GM21367 (cell line): Measurements from ENCODE around the gene CLCA1.

Experiments used
- ATAC-seq: cut with Tn5 transposase; IDR thresholded peaks from one replicate; pipeline ENCODE4 v1.9.1; 2021; ENCODE audit not compliant: unreplicated experiment

The CLCA1 gene

GRCh38 chr1:86460998-86461397 is 7.7 kb upstream of the CLCA1 start:
- no peak for ATAC-seq

GRCh38 chr1:86461482-86461881 is 7.2 kb upstream of the CLCA1 start:
- no peak for ATAC-seq

- ATAC-seq, result no peak
Measured at GRCh38 chr1:86464819-86465218, 3.9 kb upstream of the CLCA1 start.

- ATAC-seq, result no peak
Measured at GRCh38 chr1:86466109-86466844, 2.5 kb upstream of the CLCA1 start.

- no peak for ATAC-seq
Measured at GRCh38 chr1:86466986-86467385, 1.7 kb upstream of the CLCA1 start.

- peak; percentile 45 for ATAC-seq
Measured at GRCh38 chr1:86470859-86471258, 2.1 kb downstream of the CLCA1 start.

GRCh38 chr1:86471291-86471690 is 2.6 kb downstream of the CLCA1 start:
- no peak for ATAC-seq

- no peak for ATAC-seq
Measured at GRCh38 chr1:86472152-86472551, 3.4 kb downstream of the CLCA1 start.

- no peak for ATAC-seq
Measured at GRCh38 chr1:86472767-86473166, 4.0 kb downstream of the CLCA1 start.

- ATAC-seq, result no peak
Measured at GRCh38 chr1:86477256-86477655, 8.5 kb downstream of the CLCA1 start.

- ATAC-seq, result no peak
Measured at GRCh38 chr1:86477682-86478081, 9.0 kb downstream of the CLCA1 start.

GRCh38 chr1:86478416-86479156 is 9.9 kb downstream of the CLCA1 start:
- no peak for ATAC-seq

- ATAC-seq, result no peak
Measured at GRCh38 chr1:86481966-86482365, 13.2 kb downstream of the CLCA1 start.

GRCh38 chr1:86487131-86487810 is 18.5 kb downstream of the CLCA1 start:
- no peak for ATAC-seq

GRCh38 chr1:86487811-86488141 is 19.0 kb downstream of the CLCA1 start:
- ATAC-seq, result no peak

GRCh38 chr1:86489242-86489878 is 20.6 kb downstream of the CLCA1 start:
- no peak for ATAC-seq

- ATAC-seq, result no peak
Measured at GRCh38 chr1:86491171-86491950, 22.6 kb downstream of the CLCA1 start.

- no peak for ATAC-seq
Measured at GRCh38 chr1:86498281-86498680, 29.6 kb downstream of the CLCA1 start.

GRCh38 chr1:86499987-86500593 is 31.4 kb downstream of the CLCA1 start:
- ATAC-seq, result no peak

GRCh38 chr1:86500714-86501113 is 32.0 kb downstream of the CLCA1 start:
- ATAC-seq, result no peak
